Measurements from ENCODE around the gene PPP3CA.

The PPP3CA gene

DNA sequence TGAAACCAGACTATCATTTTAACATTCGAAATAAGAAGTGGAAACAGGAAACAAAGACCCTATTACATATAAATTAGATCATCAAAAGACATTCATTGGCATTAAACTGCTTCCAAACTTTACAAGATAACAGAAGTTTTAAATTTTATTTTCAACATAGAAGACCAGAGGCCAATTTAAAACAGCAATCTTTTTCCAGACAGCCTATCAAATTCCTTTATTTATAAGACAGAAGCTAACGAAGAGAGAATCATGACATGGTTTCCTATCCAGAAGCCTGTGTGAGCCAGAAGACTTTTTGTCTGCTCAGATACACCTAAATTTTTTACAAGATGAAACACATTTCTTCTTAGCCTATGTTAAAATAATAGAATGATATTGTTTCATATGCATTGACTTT lies 291.9 kb downstream of the PPP3CA start:
- no peaks in the 10 kb centered on the region for H3K27me3 Mint-ChIP-seq (ENCODE audit: low read depth, poor library complexity)
- H3K27ac Mint-ChIP-seq: no peak overlapping the region
- no peaks in the 10 kb centered on the region for H3K36me3 Mint-ChIP-seq (ENCODE audit: low read depth)
- TF ChIP-seq, protein P1, sequence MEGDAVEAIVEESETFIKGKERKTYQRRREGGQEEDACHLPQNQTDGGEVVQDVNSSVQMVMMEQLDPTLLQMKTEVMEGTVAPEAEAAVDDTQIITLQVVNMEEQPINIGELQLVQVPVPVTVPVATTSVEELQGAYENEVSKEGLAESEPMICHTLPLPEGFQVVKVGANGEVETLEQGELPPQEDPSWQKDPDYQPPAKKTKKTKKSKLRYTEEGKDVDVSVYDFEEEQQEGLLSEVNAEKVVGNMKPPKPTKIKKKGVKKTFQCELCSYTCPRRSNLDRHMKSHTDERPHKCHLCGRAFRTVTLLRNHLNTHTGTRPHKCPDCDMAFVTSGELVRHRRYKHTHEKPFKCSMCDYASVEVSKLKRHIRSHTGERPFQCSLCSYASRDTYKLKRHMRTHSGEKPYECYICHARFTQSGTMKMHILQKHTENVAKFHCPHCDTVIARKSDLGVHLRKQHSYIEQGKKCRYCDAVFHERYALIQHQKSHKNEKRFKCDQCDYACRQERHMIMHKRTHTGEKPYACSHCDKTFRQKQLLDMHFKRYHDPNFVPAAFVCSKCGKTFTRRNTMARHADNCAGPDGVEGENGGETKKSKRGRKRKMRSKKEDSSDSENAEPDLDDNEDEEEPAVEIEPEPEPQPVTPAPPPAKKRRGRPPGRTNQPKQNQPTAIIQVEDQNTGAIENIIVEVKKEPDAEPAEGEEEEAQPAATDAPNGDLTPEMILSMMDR (IDR thresholded peaks at IDR 0.05): no peak
- no peaks in the 10 kb centered on the region for H3K4me1 Mint-ChIP-seq
- H3K9me3 Mint-ChIP-seq: no peaks in the 10 kb centered on the region
- no peak overlapping the region for H3K4me3 Mint-ChIP-seq
- DNase-seq: no peak

GRCh38 chr4:101050837-101051205 lies 296.5 kb downstream of the PPP3CA start:
- Mint-ChIP-seq H3K9me3 (no peaks in the 10 kb centered on the region), H3K36me3 (ENCODE audit: low read depth) (no peaks in the 10 kb centered on the region), H3K4me1 (peaks cover 7% of the 10 kb centered on the region), H3K27me3 (ENCODE audit: low read depth, poor library complexity) (no peaks in the 10 kb centered on the region), H3K27ac (no peak overlapping the region), H3K4me3 (no peak overlapping the region)
- DNase-seq: no peak
- TF ChIP-seq, protein P1 (IDR thresholded peaks at IDR 0.05): no peak

- Mint-ChIP-seq H3K9me3 (no peaks in the 10 kb centered on the region), H3K27me3 (ENCODE audit: low read depth, poor library complexity) (no peaks in the 10 kb centered on the region), H3K36me3 (ENCODE audit: low read depth) (no peaks in the 10 kb centered on the region), H3K4me3 (no peak overlapping the region), H3K4me1 (peaks cover 7% of the 10 kb centered on the region), H3K27ac (peak overlapping the region; percentile 50)
- no peak for DNase-seq
- TF ChIP-seq, protein P1 (IDR thresholded peaks at IDR 0.05): no peak
These were observed 297.1 kb downstream of the PPP3CA start for GRCh38 chr4:101050088-101050836.

- Mint-ChIP-seq H3K36me3 (ENCODE audit: low read depth) (no peaks in the 10 kb centered on the region), H3K27me3 (ENCODE audit: low read depth, poor library complexity) (no peaks in the 10 kb centered on the region), H3K4me3 (no peak overlapping the region), H3K27ac (peak overlapping the region; percentile 50), H3K9me3 (no peaks in the 10 kb centered on the region), H3K4me1 (peaks cover 7% of the 10 kb centered on the region)
- TF ChIP-seq, protein P1 (IDR thresholded peaks at IDR 0.05): no peak
- no peak for DNase-seq
These were observed 297.8 kb downstream of the PPP3CA start for GRCh38 chr4:101049549-101050001.

GRCh38 chr4:101044766-101045165 lies 302.6 kb downstream of the PPP3CA start:
- Mint-ChIP-seq H3K4me1 (peaks cover 4% of the 10 kb centered on the region), H3K36me3 (ENCODE audit: low read depth) (no peaks in the 10 kb centered on the region), H3K27ac (no peak overlapping the region), H3K4me3 (no peak overlapping the region), H3K9me3 (no peaks in the 10 kb centered on the region), H3K27me3 (ENCODE audit: low read depth, poor library complexity) (no peaks in the 10 kb centered on the region)
- no peak for DNase-seq
- TF ChIP-seq, protein P1 (IDR thresholded peaks at IDR 0.05): no peak

DNA sequence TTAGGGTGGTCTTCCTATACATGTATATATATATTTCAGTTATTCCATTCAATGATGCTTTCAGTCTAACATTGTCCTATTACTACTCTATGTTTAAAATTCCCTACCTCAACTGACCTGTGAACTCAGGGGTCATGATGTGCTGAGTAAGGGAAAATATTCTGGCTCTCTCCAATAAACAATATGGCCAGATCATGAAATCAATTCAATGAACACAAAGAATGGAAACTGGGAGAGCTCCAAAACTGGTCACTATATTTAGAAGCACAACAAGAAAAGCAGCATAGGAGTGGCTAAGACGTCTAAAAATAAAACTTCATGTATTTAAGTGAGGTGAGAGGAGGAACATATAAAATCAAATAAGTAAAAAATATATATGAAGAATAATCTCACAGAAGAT lies 304.5 kb downstream of the PPP3CA start:
- no peaks in the 10 kb centered on the region for H3K27me3 Mint-ChIP-seq (ENCODE audit: low read depth, poor library complexity)
- no peak overlapping the region for H3K4me3 Mint-ChIP-seq
- H3K9me3 Mint-ChIP-seq: no peaks in the 10 kb centered on the region
- no peak overlapping the region for H3K27ac Mint-ChIP-seq
- DNase-seq: no peak
- no peaks in the 10 kb centered on the region for H3K4me1 Mint-ChIP-seq
- H3K36me3 Mint-ChIP-seq (ENCODE audit: low read depth): peaks cover 16% of the 10 kb centered on the region
- TF ChIP-seq, protein P1 (IDR thresholded peaks at IDR 0.05): no peak
